Measurements from ENCODE around the gene SPCS1. TPM values are rescaled to one million over a fixed set of nuclear protein-coding genes. Genes with fewer than 3 reads are reported as not detected.

The SPCS1 gene
- total RNA-seq, 2 donors from 2014 or later, result 33.0 to 59.9 TPM

GRCh38 chr3:52694528-52695189, 11.2 kb upstream of the SPCS1 start:
- Histone ChIP-seq H3K9me3 (no peaks in the 10 kb centered on the region), H3K36me3 (replicated peaks in 1 of 2; ENCODE audit: insufficient read depth in 1 of 2, low read depth in 2 of 2) (peaks cover 21 to 43% of the 10 kb centered on the region in 2 donors), H3K27ac (no peak overlapping the region), H3K27me3 (no peaks in the 10 kb centered on the region), H3K4me1 (peaks cover 6% of the 10 kb centered on the region), H3K4me3 (no peak overlapping the region)
- 45 to 60% methylated on average over 7 of the region's 7 CpGs for WGBS, 2 donors
- intact Hi-C loops (cut with DNase I), result no loop called here
- ATAC-seq (no peak), DNase-seq (no peak)
- TF ChIP-seq POLR2A (IDR thresholded peaks at IDR 0.05), result no peak
- no peak for TF ChIP-seq CTCF (IDR thresholded peaks at IDR 0.05)

- WGBS, 2 donors, result 74 to 76% methylated on average over 4 of the region's 4 CpGs
- H3K36me3 ChIP-seq (replicated peaks in 1 of 2; ENCODE audit: insufficient read depth in 1 of 2, low read depth in 2 of 2), result peaks cover 11 to 38% of the 10 kb centered on the region in 2 donors
- intact Hi-C loops (cut with DNase I), result no loop called here
- H3K27ac ChIP-seq, result no peak overlapping the region
- H3K27me3 ChIP-seq, result no peaks in the 10 kb centered on the region
- H3K4me1 ChIP-seq, result peaks cover 3% of the 10 kb centered on the region
- ATAC-seq (no peak), DNase-seq (no peak)
- H3K9me3 ChIP-seq, result no peaks in the 10 kb centered on the region
- no peak overlapping the region for H3K4me3 ChIP-seq
- TF ChIP-seq CTCF (IDR thresholded peaks at IDR 0.05) (no peak), POLR2A (IDR thresholded peaks at IDR 0.05) (no peak)
These were observed 9.9 kb upstream of the SPCS1 start for GRCh38 chr3:52695798-52696671.

GRCh38 chr3:52696830-52697631, 8.9 kb upstream of the SPCS1 start:
- Histone ChIP-seq H3K4me1 (peaks cover 1% of the 10 kb centered on the region), H3K4me3 (no peak overlapping the region), H3K9me3 (no peaks in the 10 kb centered on the region), H3K27me3 (no peaks in the 10 kb centered on the region), H3K27ac (no peak overlapping the region), H3K36me3 (replicated peaks in 1 of 2; ENCODE audit: insufficient read depth in 1 of 2, low read depth in 2 of 2) (peaks cover 11 to 36% of the 10 kb centered on the region in 2 donors)
- DNase-seq, result no peak
- intact Hi-C loops (cut with DNase I), result no loop called here
- no peak for ATAC-seq
- WGBS, 2 donors, result 71 to 77% methylated on average over 2 of the region's 2 CpGs
- TF ChIP-seq POLR2A (IDR thresholded peaks at IDR 0.05), result no peak
- no peak for TF ChIP-seq CTCF (IDR thresholded peaks at IDR 0.05)

- WGBS, 2 donors, result 89 to 92% methylated on average over 4 of the region's 4 CpGs
- no peak overlapping the region for H3K27ac ChIP-seq
These were observed 8.3 kb upstream of the SPCS1 start for GRCh38 chr3:52697632-52697965.

More at GRCh38 chr3:52697632-52697965, 8.3 kb upstream of the SPCS1 start:
- H3K36me3 ChIP-seq (replicated peaks in 1 of 2; ENCODE audit: insufficient read depth in 1 of 2, low read depth in 2 of 2), result peaks cover 9 to 33% of the 10 kb centered on the region in 2 donors
- no peak for TF ChIP-seq POLR2A (IDR thresholded peaks at IDR 0.05)
- TF ChIP-seq CTCF (IDR thresholded peaks at IDR 0.05), result no peak
- DNase-seq (no peak), ATAC-seq (no peak)
- H3K4me3 ChIP-seq, result no peak overlapping the region
- no peaks in the 10 kb centered on the region for H3K4me1 ChIP-seq
- intact Hi-C loops (cut with DNase I), result no loop called here
- no peaks in the 10 kb centered on the region for H3K27me3 ChIP-seq
- no peaks in the 10 kb centered on the region for H3K9me3 ChIP-seq
